ENCODE results near the gene IGFBP6. TPM values are rescaled to one million over a fixed set of nuclear protein-coding genes. Genes with fewer than 3 reads are reported as not detected.

The IGFBP6 gene
- polyA plus RNA-seq, 1 of the 3 experiments (the other 2 are of a cell fraction) = 570 TPM

- peaks cover 5 to 8% of the 10 kb centered on the region in 2 experiments for H3K36me3 ChIP-seq (replicated peaks in 1 of 2; ENCODE audit: control insufficient read depth in 1 of 2, insufficient read depth in 2 of 2, low read length in 1 of 2)
- no peak overlapping the region for H3K4me3 ChIP-seq (ENCODE audit: low read depth in 2 of 2, low read length in 1 of 2)
- WGBS (ENCODE audit: low lambda C conversion rate) = 90% methylated on average over 8 of the region's 8 CpGs
- H4K20me1 ChIP-seq (ENCODE audit: insufficient read depth) = no peaks in the 10 kb centered on the region
- no peaks in the 10 kb centered on the region for H3K79me2 ChIP-seq (ENCODE audit: insufficient read depth)
- peaks cover 5% of the 10 kb centered on the region for H3F3A ChIP-seq (replicated peaks; ENCODE audit: insufficient read depth)
- H3K9ac ChIP-seq = no peak overlapping the region
- ChIA-PET POLR2A (no interaction called here), CTCF (interaction anchor here (1.1 to 2.4 kb wide), 2 partner anchors 39 to 247 kb away, joined by 3 to 18 read pairs; no protein-coding TSS in a partner anchor)
- peaks cover 0 to 10% of the 10 kb centered on the region in 2 experiments; a peak in 1 of 4 replicates for H3K4me1 ChIP-seq (ENCODE audit: control insufficient read depth in 1 of 2, insufficient read depth in 2 of 2, low read depth in 1 of 2, low read length in 1 of 2)
- no peaks in the 10 kb centered on the region for H3K9me2 ChIP-seq
- no peak overlapping the region for H2AFZ ChIP-seq (ENCODE audit: low read depth)
- no peak overlapping the region for H3K27ac ChIP-seq (ENCODE audit: low read depth in 2 of 2, low read length in 1 of 2)
- H3K27me3 ChIP-seq (ENCODE audit: insufficient read depth) = no peaks in the 10 kb centered on the region
- TF ChIP-seq FOXJ3 (CRISPR knock-in tag; IDR thresholded peaks at IDR 0.05) = no peak
- TF ChIP-seq TEAD4 (IDR thresholded peaks at IDR 0.05; ENCODE audit: borderline replicate concordance, insufficient read depth) = no peak
- no peak for TF ChIP-seq RAD21 (IDR thresholded peaks at IDR 0.05; ENCODE audit: low read length)
- TF ChIP-seq, protein P1, sequence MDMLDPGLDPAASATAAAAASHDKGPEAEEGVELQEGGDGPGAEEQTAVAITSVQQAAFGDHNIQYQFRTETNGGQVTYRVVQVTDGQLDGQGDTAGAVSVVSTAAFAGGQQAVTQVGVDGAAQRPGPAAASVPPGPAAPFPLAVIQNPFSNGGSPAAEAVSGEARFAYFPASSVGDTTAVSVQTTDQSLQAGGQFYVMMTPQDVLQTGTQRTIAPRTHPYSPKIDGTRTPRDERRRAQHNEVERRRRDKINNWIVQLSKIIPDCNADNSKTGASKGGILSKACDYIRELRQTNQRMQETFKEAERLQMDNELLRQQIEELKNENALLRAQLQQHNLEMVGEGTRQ (IDR thresholded peaks at IDR 0.05; ENCODE audit: borderline replicate concordance, low read depth, low read length) = no peak
- no peak for TF ChIP-seq FOXM1 (IDR thresholded peaks at IDR 0.05; ENCODE audit: low read depth)
- no peak overlapping the region for H3K4me2 ChIP-seq
- no peak for DNase-seq
- no peaks in the 10 kb centered on the region for H3K9me3 ChIP-seq
Measured at GRCh38 chr12:53105256-53105655, 7.8 kb downstream of the IGFBP6 start.

DNA sequence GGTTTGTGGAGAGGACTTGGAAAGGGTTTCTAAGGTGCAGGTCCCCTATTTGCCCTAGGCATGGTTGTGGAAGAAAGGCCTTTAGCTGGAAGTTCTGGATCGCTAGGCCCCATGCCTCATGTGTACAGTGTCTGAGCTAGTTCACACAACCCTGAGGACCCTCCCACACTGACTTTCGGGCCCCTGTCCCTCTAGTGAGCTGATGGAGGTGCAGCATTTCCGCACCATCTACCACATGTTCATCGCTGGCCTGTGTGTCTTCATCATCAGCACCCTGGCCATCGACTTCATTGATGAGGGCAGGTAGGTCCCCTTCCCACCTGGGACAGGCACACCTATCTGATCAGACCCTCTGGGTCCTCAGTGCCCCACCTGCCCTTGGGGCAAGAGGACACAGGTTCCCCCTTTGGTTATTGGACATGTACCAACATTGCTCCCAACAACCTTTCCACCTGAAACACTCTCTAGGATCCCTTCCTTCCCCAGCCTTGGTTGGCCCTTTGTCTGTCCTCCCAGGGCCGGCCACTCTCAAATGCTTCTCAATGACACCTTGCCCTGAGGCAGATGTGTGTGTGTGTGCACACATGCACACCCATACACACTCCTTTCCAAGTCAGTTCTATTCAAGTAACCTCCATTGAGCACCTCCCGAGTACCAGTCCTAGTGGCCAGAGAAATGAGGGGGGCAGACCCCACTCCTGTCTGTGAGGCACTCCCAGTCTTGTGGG is 8.4 kb downstream of the IGFBP6 start:
- Histone ChIP-seq H3K4me1 (ENCODE audit: control insufficient read depth in 1 of 2, insufficient read depth in 2 of 2, low read depth in 1 of 2, low read length in 1 of 2) (peaks cover 0 to 10% of the 10 kb centered on the region in 2 experiments; a peak in 1 of 4 replicates), H3K9me2 (no peaks in the 10 kb centered on the region), H3F3A (replicated peaks; ENCODE audit: insufficient read depth) (no peaks in the 10 kb centered on the region), H4K20me1 (ENCODE audit: insufficient read depth) (no peaks in the 10 kb centered on the region), H3K27ac (ENCODE audit: low read depth in 2 of 2, low read length in 1 of 2) (no peak overlapping the region; a peak in 1 of 4 replicates), H3K79me2 (ENCODE audit: insufficient read depth) (no peaks in the 10 kb centered on the region), H2AFZ (ENCODE audit: low read depth) (no peak overlapping the region), H3K36me3 (replicated peaks in 1 of 2; ENCODE audit: control insufficient read depth in 1 of 2, insufficient read depth in 2 of 2, low read length in 1 of 2) (peaks cover 5 to 6% of the 10 kb centered on the region in 2 experiments), H3K4me3 (ENCODE audit: low read depth in 2 of 2, low read length in 1 of 2) (no peak overlapping the region), H3K9me3 (no peaks in the 10 kb centered on the region), H3K9ac (no peak overlapping the region), H3K4me2 (no peak overlapping the region), H3K27me3 (ENCODE audit: insufficient read depth) (no peaks in the 10 kb centered on the region)
- CTCF ChIA-PET = interaction anchor here (0.8 to 2.4 kb wide), 3 partner anchors 34 to 246 kb away, joined by 3 to 18 read pairs (median 3); no protein-coding TSS in a partner anchor
- DNase-seq = no peak
- POLR2A ChIA-PET = no interaction called here
- WGBS (ENCODE audit: low lambda C conversion rate) = 72% methylated on average over 5 of the region's 7 CpGs
- no peak for TF ChIP-seq TAF1 (IDR thresholded peaks at IDR 0.05; ENCODE audit: borderline replicate concordance, low read depth, low read length)
- no peak for TF ChIP-seq GATA2 (CRISPR knock-in tag; IDR thresholded peaks at IDR 0.05)
- no peak for TF ChIP-seq SIN3A (IDR thresholded peaks at IDR 0.05; ENCODE audit: borderline replicate concordance, low read depth, low read length)
- TF ChIP-seq EP300 (IDR thresholded peaks at IDR 0.05; ENCODE audit: borderline replicate concordance in 1 of 2, low read depth in 1 of 2, low read length in 1 of 2) = no peak
- TF ChIP-seq TCF12 (IDR thresholded peaks at IDR 0.05) = no peak
- no peak for TF ChIP-seq EZH2phosphoT487 (IDR thresholded peaks at IDR 0.05; ENCODE audit: borderline replicate concordance, low read depth)
- TF ChIP-seq RFX5 (IDR thresholded peaks at IDR 0.05; ENCODE audit: low read length) = no peak
- TF ChIP-seq, protein P2, sequence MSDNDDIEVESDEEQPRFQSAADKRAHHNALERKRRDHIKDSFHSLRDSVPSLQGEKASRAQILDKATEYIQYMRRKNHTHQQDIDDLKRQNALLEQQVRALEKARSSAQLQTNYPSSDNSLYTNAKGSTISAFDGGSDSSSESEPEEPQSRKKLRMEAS (IDR thresholded peaks at IDR 0.05; ENCODE audit: low read depth) = no peak

Measured in SK-N-SH (cell line).